GM18517 (cell line): ENCODE measurements around the gene TAF4.
"Not testable (repeated sequence)": the region's sequence is repeated elsewhere in the genome, so short reads cannot be mapped to it uniquely, and the experiment has no call there.

Experiments
- ATAC-seq: cut with Tn5 transposase; IDR thresholded peaks from one replicate; pipeline ENCODE4 v1.9.1; 2021; ENCODE audit warnings: mild to moderate bottlenecking, moderate library complexity; ENCODE audit not compliant: unreplicated experiment

Gene TAF4

GRCh38 chr20:61949714-61950640 lies 115.7 kb downstream of the TAF4 start:
- no peak for ATAC-seq

DNA sequence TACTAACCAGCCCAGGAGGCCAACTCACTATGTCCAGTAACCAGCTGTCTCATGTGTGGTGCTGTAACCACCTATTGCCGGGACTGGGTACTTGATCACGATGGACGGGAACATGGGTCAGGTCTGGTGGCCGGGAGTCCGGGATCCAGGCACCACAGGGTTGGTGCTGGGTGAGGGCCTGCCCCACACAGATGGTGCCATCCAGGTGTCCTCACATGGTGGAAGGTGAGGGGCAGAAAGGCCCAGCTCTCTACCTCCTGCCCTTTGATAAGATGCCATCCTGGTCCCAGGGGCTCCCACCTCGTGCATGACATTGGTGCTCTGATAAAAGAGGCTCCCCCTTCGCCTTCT lies 116.3 kb downstream of the TAF4 start:
- no peak for ATAC-seq

DNA sequence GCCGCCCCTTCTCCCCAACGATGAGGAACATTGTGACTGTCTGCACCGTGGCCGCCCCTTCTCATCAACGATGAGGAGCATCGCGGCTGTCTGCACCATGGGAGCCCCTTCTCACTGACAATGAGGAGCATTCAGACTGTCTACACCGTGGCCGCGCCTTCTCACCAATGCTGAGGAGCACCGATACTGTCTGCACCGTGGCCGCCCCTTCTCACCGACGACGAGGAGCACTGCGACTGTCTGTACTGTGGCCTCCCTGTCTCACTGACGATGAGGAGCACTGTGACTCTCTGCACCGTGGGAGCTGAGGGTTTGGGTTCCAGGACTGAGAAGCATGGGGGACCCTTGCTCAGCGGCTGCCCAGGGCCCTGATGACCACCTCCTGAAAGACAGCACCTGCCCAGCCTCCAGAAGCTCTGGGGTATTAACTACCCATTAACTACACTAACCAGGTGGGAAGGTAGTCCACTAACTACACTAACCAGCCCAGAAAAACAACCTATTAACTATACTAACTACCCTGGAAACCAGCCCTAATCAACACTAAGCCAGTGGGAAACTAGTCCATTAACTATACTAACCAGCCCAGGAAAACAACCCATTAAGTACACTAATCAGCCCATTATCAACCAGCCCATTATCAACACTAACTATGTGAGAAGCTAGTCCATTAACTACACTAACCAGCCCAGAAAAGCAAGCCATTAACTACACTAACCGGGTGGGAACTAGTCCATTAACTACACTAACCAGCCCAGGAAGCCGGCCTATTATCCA lies 116.9 kb downstream of the TAF4 start:
- no peak for ATAC-seq

DNA sequence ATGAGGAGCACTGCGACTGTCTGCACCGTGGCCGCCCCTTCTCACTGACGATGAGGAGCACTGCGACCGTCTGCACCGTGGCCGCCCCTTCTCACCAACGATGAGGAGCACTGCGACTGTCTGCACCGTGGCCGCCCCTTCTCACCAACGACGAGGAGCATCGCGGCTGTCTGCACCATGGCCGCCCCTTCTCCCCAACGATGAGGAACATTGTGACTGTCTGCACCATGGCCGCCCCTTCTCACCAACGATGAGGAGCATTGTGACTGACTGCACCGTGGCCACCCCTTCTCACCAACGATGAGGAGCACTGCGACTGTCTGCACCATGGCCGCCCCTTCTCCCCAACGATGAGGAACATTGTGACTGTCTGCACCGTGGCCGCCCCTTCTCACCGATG lies 117.6 kb downstream of the TAF4 start:
- not testable (repeated sequence) for ATAC-seq

GRCh38 chr20:61945495-61945894 lies 120.2 kb downstream of the TAF4 start:
- ATAC-seq: not testable (repeated sequence)

DNA sequence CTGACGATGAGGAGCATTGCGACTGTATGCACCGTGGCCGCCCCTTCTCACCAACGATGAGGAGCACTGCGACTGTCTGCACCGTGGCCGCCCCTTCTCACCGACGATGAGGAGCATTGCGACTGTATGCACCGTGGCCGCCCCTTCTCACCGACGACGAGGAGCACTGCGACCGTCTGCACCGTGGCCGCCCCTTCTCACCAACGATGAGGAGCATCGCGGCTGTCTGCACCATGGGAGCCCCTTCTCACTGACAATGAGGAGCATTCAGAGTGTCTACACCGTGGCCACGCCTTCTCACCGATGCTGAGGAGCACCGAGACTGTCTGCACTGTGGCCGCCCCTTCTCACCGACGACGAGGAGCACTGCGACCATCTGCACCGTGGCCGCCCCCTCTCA lies 120.7 kb downstream of the TAF4 start:
- ATAC-seq: not testable (repeated sequence)

- ATAC-seq: no peak
These were observed 123.2 kb downstream of the TAF4 start for GRCh38 chr20:61942526-61942925.

- ATAC-seq: no peak
These were observed 123.8 kb downstream of the TAF4 start for GRCh38 chr20:61941721-61942405.

GRCh38 chr20:61940976-61941720 lies 124.5 kb downstream of the TAF4 start:
- no peak for ATAC-seq

- ATAC-seq: no peak
These were observed 125.2 kb downstream of the TAF4 start for GRCh38 chr20:61940491-61940890.

- no peak for ATAC-seq
These were observed 125.9 kb downstream of the TAF4 start for GRCh38 chr20:61939691-61940360.

DNA sequence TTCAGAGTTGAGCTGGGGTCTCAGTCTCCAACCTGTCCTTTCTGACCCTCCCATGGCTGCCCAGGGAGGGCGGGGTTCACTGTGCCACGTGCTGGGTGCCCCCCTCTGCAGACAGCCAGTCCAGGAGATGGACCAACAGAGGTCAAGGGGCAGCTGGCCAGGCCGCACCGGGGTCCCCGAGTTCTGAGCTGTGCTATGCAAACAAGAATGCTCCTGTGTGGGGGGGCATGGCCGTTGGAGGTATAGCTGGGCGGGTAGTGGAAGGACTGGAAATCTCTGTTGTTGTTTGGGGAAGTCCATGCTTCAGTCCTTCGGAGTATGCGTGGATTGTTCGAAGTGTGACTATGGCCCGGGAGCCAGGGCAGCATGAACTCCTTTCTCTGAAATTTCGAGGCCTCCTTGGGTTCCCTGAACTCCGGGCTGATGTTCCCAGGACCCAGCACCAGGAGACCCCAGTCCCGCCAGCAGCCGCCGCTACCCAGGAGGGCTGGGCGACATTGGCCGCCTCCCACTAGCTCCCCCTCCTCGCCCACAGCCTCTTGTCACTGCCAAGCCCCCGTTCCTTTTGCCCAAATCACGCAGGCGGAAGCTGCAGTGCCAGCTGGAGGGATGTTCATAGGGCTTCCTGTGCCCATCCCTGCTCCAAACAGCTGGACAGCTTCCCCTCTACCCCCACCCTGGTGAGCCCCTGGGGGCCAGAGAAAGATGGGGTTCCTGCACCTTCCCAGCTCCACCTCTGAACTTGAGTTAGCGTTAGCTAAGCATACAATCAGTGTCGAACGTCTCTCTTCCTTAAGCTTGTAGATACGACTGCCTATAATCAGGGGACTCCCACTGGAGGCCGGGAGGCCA lies 126.6 kb downstream of the TAF4 start:
- no peak for ATAC-seq

- no peak for ATAC-seq
These were observed 127.5 kb downstream of the TAF4 start for GRCh38 chr20:61937963-61938838.

DNA sequence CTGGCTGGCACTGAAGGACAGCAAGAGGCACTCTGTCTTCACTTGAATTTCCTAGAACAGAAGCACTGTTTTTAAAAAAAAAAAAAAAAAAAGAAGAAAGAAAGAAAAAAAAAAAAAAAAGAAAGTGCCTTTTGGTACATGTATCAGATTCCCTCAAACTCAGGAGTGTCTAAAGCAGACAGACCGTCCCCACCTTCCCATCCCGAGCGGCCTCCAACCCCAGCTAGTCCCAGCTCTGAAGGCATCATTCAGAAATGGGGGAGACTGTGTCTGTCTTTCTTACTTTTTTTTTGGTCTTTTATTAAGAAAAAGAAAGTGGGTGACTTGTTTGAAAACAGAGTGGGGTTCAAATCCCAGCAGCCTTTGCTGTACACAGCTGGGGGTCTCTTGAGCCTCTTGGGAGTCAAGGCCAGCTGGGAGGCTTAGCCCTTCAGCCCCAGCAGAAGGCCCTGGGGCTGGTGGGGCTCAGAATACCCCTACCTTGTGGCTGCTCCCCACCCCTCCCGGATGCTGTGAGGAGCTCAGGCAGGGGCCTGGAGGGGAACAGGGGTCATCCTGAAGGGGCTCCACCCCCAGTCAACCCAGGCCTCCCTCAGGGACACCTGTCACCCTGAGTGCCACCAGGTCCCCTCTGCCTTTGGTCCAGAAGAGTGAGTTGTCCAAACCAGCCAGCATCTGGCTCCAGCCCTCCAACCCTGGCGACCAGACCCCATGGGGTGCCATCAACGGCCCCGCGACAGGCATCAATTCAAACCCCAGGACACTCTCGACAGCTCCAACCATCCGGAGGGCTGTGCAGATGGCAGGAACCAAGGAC lies 128.3 kb downstream of the TAF4 start:
- no peak for ATAC-seq

GRCh38 chr20:61936701-61937131 lies 129.0 kb downstream of the TAF4 start:
- no peak for ATAC-seq

- no peak for ATAC-seq
These were observed 129.6 kb downstream of the TAF4 start for GRCh38 chr20:61935926-61936700.
